NT2/D1 (cell line): Measurements from ENCODE around the gene GAK.

ENCODE experiments used
- YY1 ChIP-seq: IDR thresholded peaks from 2 replicates; pipeline ENCODE4 v1.6.1; 2011; ENCODE audit not compliant: insufficient read length, insufficient read depth
- ZNF274 ChIP-seq: IDR thresholded peaks from 2 replicates; pipeline ENCODE4 v1.6.1; 2011; ENCODE audit warnings: mild to moderate bottlenecking, low read depth, low read length

DNA sequence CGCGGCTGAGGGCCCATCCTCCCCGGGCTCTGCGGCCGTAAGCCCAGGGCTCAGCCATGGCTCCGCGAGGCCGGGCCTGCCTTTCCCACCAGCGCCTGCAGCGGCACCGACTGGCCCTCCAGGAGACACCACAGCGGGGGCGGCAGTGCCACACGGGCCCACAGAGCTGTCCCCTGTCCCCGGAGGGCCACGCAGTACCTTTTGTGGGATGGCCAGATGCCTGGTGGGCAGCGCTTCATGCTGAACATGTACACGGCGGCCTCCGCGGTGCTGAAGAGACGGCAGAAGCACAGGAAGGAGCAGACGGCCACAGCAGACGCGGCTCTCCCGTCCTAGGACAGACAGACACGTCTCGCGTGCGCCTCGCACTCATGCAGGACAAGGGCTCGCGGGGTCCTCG, 50.4 kb downstream of the GAK start:
- TF ChIP-seq YY1, result no peak
- no peak for TF ChIP-seq ZNF274
